D721Med (cell line): ENCODE measurements around the gene IL4I1.
A peak's percentile ranks its signal among the peaks of the same experiment; 100 is the strongest.

Experiments used
- DNase-seq: peaks from one replicate; pipeline ENCODE4 v3.0.0; 2011; ENCODE audit warnings: low spot score; ENCODE audit not compliant: insufficient read length
- FAIRE-seq: peaks from 2 replicates; lab custom pipeline; 2011; peaks lifted over from hg19 to GRCh38; lab: Jason Lieb, UNC
- CTCF ChIP-seq: IDR thresholded peaks from 2 replicates; pipeline ENCODE4 v1.5.1; 2012; ENCODE audit warnings: mild to moderate bottlenecking, control low read depth; ENCODE audit not compliant: insufficient read depth; ENCODE audit errors: missing control alignments

The IL4I1 gene

GRCh38 chr19:49877020-49877878, 19.4 kb downstream of the IL4I1 start, which contains the start of the genes AKT1S1 and TBC1D17:
TSS of gene AKT1S1 (minus strand) at chr19:49877355. CDS start at chr19:49873295, 4,060 bp downstream.
TSS of gene TBC1D17 (plus strand) at chr19:49877702. CDS start at chr19:49877724, 22 bp downstream.
- DNase-seq, result peak; percentile 90
- FAIRE-seq, result peak; percentile 72
- no peak for TF ChIP-seq CTCF

DNA sequence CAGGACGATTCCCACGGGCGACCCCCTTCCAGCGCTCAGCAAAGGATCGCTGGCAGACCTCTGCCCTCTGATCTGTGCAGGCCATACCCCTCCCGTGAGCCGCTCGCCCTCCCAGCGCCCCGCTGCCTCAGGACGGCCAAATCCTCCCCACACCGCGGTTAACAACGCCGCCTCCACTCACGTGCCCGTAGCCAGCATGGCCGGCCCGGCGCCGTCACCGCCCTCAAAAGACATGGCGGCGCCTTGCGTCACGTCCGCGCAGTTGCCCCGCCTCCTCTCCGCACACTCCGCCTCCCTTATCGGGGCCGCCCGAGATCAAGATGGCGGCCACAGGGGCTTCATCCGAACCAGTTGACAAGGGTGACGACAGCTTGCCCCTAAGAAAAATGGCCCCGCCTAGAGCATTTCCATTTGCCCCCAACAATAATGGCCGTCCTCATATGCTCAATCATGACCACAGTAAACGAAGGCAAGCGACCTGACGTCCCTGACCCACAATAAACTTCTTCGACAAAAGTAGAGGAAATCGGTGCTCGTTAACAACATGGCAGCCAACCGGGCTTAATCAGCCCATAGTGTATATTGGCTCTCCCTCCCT, 20.2 kb downstream of the IL4I1 start:
- no peak for FAIRE-seq
- DNase-seq, result no peak
- TF ChIP-seq CTCF, result no peak

GRCh38 chr19:49875857-49876421, 20.7 kb downstream of the IL4I1 start:
- FAIRE-seq (no peak), DNase-seq (no peak)
- no peak for TF ChIP-seq CTCF

GRCh38 chr19:49875177-49875576, 21.5 kb downstream of the IL4I1 start:
- no peak for DNase-seq
- no peak for TF ChIP-seq CTCF

DNA sequence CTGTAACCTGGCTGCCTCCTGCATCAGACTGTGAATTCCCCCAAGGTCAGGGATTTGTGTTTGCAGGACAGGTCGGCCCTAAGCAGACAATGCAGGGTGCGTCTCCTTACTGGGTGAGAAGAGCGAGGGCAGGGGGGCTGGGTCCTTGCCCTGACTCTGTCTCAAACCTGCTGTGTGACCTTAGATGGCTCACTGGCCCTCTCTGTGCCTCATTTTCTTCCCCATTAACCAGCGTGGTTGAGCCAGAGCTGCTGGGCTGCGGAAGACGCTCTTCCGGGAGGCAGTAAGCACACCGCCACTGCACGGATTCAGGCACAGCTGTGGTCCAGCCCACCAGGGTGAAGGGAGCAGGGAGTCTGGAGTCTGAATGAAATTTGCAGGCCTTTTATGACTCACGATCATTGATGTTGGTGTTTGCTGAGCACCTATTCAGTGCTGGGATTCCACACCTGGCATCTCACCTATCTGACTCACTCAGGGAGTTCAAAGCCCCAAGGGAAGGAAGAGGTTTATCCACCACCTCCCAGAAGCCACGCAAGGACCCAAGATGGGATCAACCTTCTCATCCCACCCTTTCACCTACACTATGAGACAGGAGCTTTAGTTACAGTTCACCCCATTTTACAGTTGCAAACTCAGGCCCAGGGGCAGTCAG, 22.1 kb downstream of the IL4I1 start:
- DNase-seq (no peak), FAIRE-seq (no peak)
- TF ChIP-seq CTCF, result no peak

More at GRCh38 chr19:49875177-49875576, 21.5 kb downstream of the IL4I1 start:
- no peak for FAIRE-seq

DNA sequence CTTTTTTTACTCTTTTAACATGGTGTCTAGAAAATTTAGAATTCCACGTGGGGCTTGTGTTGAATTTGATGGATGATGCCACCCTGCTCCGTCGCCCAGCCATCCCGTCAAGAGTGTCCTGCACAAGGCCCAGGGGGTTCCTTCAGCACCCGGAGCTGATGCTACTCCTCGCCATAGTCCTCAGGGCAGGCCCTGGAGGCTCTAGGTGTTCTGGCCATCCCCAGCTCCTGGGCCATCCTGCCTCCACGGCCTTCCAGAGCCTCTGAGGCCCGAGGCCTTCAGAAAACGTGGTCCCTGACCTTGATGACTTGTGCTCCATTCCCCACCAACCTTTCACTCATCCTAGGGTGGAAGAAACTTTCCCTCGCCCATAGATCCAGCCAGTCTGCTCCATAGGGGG, 22.9 kb downstream of the IL4I1 start:
- TF ChIP-seq CTCF, result no peak
- DNase-seq (no peak), FAIRE-seq (no peak)
